ENCODE measurements around the gene KIRREL2.
"Not testable (repeated sequence)": the region's sequence is repeated elsewhere in the genome, so short reads cannot be mapped to it uniquely, and the experiment has no call there.

Gene KIRREL2

GRCh38 chr19:35870124-35870736 lies 13.5 kb downstream of the KIRREL2 start:
- not testable (repeated sequence) for DNase-seq

- no peak for DNase-seq
Observed at GRCh38 chr19:35870798-35871197, 14.1 kb downstream of the KIRREL2 start.

GRCh38 chr19:35871611-35872010 lies 14.9 kb downstream of the KIRREL2 start:
- no peak for DNase-seq

GRCh38 chr19:35872180-35872579 lies 15.5 kb downstream of the KIRREL2 start:
- DNase-seq: no peak

GRCh38 chr19:35874392-35874930 lies 17.8 kb downstream of the KIRREL2 start:
- no peak for DNase-seq

GRCh38 chr19:35879068-35879467 lies 22.4 kb downstream of the KIRREL2 start:
- DNase-seq: no peak

GRCh38 chr19:35879770-35880317 lies 23.1 kb downstream of the KIRREL2 start:
- no peak for DNase-seq

- DNase-seq: peak; percentile 42
Observed at GRCh38 chr19:35882114-35882832, 25.6 kb downstream of the KIRREL2 start.

- DNase-seq: no peak
Observed at GRCh38 chr19:35883882-35884281, 27.2 kb downstream of the KIRREL2 start.

GRCh38 chr19:35885225-35885738 lies 28.6 kb downstream of the KIRREL2 start:
- no peak for DNase-seq

GRCh38 chr19:35885904-35886303 lies 29.2 kb downstream of the KIRREL2 start:
- no peak for DNase-seq

GRCh38 chr19:35887197-35887596 lies 30.5 kb downstream of the KIRREL2 start:
- no peak for DNase-seq

GRCh38 chr19:35888398-35888797 lies 31.7 kb downstream of the KIRREL2 start:
- no peak for DNase-seq

- no peak for DNase-seq
Observed at GRCh38 chr19:35889370-35890112, 32.8 kb downstream of the KIRREL2 start.

- no peak for DNase-seq
Observed at GRCh38 chr19:35890113-35890650, 33.5 kb downstream of the KIRREL2 start.

GRCh38 chr19:35891819-35892218 lies 35.1 kb downstream of the KIRREL2 start:
- DNase-seq: not testable (repeated sequence)

- DNase-seq: no peak
Observed at GRCh38 chr19:35894342-35894741, 37.6 kb downstream of the KIRREL2 start.

- no peak for DNase-seq
Observed at GRCh38 chr19:35895911-35896642, 39.4 kb downstream of the KIRREL2 start.

- no peak for DNase-seq
Observed at GRCh38 chr19:35896643-35897040, 39.9 kb downstream of the KIRREL2 start.

- DNase-seq: no peak
Observed at GRCh38 chr19:35897706-35898451, 41.2 kb downstream of the KIRREL2 start.

GRCh38 chr19:35898499-35898809 lies 41.7 kb downstream of the KIRREL2 start:
- DNase-seq: no peak
